Endothelial cell of hepatic sinusoid (primary cell): Measurements from ENCODE around the gene PRPF40B.

Experiments used
- in situ Hi-C: cut with HindIII; loops from 2 replicates; pipeline ENCODE4 v1.10.0; 2017; ENCODE audit warnings: low sequenced_read_pairs

The PRPF40B gene

DNA sequence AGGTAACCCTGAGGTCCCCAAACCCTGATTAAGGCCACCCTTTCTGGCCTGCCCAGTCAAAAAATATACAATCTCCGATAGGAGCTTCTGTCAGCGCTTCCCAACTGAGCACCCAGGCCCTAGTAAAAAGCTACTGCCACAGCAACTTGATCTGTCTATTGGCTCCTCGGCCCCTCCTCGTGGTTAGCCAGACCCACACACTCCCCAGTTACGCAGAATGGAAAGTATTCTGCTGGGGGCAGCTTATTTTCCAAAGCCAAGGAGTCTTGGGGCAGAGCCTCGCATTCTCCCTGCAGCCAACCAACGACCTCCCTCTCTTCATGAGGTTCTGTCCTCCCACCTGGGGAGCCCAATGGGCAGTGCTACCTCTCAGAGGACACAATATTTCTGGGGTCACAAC lies 51.8 kb downstream of the PRPF40B start:
- in situ Hi-C loops = no loop called here

DNA sequence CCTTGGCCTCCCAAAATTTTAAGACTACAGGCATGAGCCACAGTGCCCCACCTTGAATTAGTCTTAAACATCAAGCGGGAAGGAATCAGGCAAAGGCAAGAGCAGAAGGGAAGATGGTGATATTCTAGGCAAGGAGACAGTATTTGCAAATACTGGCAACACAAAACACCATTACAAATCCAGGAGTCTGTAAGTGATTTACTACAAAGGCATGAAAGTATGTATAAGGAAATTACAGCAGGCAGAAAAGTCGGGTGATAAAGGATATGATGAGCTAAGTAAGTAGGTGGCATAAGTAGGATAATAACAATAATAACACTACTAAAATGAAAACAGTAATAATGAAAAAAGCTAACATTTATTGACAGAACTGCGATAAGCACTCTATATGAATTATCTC lies 55.4 kb downstream of the PRPF40B start:
- in situ Hi-C loops = no loop called here

DNA sequence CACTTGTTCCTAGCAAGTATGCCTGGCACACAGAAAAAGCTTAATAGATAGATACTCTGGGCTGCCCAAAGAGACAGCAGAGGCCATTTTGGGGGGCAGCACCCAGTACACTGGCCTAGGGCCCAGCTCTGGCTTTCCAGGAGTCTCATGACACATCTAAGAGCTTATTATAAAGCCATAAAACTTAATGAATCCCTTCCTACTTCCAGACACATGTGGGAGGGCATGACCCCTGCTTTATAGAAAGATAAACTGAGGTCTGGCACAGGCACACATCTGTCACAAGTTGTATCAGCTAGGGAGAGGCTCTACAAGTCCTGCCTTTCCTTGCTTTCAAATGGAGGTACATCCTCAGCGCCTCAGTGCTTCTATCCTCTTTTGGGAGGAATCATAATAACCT lies 56.7 kb downstream of the PRPF40B start:
- in situ Hi-C loops = no loop called here

DNA sequence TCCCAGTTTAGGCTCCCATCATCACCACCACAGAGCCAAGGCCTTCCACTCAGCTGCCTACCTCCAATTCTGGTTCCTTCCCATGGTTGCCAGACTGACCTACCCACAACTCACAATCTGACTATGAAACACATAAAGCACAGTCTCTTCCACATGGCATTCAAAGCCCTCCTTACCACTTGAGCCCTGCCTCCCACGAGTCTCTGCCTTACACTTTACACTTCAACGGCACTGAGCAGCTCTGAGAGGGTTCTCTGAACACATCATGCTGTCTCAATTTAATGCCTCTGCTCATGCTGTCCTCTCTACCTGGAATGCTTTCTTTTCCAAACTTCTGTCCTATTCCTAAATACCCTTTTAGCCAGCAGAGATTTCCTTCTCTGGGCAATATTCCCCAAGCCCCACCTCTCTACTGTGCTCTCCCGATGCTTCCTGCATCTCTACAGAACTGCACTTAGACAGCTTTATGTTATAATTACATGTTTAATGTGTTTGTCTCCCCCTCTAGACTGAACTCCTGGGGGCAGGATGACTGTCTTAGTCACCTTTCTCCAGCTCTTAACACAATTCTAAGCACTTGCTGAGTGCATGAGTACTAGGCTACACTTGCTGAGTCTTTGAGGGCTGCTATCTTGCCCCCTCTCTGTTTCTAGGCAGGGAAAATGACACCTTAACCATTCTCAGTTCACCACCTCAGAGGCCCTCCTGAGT lies 60.4 kb downstream of the PRPF40B start:
- in situ Hi-C loops = no loop called here

DNA sequence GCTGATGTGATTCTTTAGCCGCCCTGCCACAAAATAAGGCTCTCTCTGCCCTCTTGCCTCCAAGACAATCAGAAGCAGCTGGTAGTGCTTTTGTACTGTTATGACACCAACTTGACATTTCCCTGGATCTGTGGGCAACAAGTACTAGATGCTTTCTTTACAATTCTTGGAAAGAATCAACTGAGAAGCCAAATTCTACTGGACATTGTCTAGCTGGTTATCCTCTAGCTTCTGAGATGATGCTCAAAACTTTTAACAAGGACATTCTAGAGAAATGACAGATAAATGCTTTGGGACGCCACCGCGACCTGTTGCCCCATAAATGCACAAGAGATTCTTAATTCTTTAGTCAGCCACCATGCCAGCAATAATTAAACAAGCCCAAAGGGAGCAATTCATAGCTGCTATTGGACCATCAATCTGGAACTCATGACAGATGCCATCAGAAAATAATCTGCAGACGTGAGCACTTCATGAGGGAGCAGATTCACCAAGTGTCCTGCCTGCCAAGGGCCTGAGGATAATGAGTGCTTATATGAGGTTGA lies 61.0 kb downstream of the PRPF40B start:
- in situ Hi-C loops = no loop called here

DNA sequence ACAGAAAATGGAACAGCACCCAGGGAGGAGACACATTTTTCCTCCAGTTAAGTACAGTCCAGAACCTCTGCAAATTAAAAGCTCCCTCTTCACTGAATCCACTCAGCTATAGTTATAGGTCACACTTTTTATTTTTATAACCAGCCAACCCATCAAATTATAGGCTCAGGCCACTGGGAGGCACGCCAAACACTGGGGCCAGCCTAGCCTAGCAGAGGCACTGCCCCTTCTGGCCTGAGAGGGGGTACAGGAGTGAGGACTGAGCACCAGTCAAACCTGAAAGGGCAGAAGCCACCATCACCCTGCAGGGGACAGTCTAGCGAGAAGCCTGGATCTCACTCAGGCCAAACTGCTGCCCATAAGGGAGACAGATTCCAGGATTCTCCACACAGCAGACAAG lies 64.6 kb downstream of the PRPF40B start:
- in situ Hi-C loops = no loop called here

DNA sequence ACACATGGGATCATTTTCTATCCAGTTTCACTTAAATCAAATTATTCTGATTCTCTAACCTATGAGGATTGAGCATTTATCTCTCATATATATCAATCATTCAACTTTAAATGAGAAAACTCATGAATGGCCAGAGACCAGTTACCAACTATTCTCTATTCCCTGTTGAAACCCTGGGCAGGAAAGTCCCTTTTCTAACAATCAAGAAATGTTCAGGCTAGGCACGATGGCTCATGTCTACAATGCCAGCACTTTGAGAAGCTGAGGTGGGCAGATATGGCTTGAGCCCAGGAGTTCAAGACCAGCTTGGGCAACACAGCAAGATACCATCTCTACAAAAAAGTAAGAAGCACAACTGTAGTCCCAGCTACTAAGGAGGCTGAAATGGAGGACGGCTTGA lies 65.9 kb downstream of the PRPF40B start:
- in situ Hi-C loops = no loop called here

DNA sequence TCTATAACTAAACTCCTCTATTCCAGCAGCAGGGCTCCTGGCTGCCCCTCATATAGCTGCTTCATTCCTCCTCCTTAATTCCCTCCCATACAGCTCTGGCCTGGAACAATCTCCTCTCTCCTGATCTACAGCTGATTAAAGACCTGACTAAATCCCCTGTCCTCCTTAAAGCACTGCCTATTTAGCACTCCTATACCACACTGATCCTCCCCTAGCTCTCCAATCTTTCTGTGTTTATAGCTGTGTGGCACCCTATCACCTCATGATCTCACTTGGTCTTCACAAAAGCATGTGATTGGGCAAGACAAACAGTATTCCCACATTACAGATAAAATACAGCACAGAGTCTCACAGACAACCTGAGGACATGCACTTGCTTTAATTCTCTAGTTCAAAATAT lies 66.4 kb downstream of the PRPF40B start:
- in situ Hi-C loops = no loop called here

DNA sequence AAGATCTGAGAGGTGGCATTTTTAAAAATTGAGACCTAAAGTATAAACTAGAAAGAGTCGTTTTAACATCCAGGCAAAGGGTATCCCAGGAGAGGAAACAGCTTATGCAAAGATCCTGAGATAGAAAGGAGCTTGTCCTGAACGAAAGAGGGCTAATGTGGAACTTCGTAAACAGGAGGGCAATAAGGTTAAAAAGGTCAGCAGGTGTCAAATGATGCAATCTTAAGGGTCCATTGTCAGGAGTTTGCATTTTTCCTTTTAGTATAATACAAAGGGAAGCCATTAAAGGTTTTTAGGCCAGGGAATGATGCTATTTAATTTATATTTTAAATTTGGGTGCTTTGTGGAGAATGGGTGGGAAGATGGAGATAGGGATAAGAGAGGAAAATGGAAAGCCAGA lies 69.5 kb downstream of the PRPF40B start:
- in situ Hi-C loops = no loop called here

DNA sequence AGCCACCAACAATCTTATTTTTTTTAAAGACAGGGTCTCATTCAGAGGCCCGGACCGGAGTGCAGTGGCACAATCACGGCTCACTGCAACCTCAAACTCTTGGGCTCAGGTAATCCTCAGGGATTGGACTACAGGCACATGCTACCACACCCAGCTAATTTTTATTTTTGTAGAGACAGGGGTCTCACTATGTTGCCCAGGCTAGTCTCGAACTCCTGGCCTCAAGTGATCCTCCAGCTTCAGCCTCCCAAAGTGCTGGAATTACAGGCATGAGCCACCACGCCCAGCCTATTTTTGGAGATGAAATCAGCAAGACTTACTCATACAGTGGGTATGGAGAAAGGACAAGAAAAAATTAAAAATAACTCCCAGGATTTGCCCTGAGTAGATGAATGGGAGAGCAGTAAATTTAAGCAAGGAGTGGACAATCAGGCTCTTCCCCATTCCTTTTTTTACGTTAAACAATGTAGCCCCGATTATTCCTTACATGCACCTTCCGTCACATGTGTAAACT lies 70.6 kb downstream of the PRPF40B start:
- in situ Hi-C loops = no loop called here
